ENCODE measurements around the gene CEND1.

The CEND1 gene

DNA sequence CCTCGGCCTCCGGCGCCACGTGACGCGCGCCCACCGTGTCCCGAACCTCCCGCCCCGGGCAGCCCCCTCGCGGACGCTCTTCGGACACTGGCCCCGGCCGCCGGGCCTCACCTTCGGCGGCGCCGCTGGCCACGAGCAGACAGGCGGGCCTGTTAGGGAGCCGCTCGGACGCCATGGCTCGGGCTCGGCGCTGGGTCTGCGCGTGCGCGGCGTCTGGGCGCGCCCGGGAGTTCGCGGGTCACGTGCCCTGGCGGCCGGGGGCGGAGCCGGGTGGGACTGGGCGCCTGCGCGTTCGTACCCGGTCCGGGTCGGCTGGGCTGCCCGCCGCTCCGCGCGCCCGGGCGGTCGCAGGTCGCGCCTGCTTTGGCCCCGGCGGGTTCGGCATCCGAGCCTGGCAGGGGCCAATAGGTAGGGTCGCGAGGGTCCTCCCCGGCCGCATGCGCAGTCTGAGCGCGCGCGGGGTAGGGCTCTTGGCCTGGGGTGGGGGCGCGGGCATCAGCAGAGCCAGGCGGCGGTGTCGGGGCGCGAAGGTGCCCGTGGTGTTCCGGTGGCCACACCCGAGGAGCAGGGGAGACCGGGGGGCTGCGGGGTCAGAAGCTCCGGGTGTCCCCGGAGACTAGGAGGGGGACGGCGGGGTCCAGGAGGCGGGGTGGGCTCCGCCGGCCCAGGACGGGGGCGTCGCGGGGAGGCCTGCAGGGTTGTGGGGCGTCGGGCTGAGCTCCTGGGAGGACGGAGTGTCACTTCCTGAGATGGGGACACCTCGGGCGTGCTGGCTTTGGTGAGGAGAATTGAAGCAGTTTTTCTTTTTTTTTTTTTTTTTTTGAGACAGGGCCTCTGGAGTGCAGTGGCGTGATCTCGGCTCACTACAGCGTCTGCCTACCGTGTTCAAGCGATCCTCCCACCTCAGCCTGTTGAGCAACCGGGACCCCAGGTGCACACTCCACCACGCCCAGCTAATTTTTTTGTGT is 12.3 kb downstream of the CEND1 start, which contains the start of gene GATD1:
Gene GATD1, minus strand, starts transcription at position 200 of the 968 bp plus-strand sequence. Its CDS starts 25 bp downstream, at position 175.
- peak; percentile 64 for DNase-seq

DNA sequence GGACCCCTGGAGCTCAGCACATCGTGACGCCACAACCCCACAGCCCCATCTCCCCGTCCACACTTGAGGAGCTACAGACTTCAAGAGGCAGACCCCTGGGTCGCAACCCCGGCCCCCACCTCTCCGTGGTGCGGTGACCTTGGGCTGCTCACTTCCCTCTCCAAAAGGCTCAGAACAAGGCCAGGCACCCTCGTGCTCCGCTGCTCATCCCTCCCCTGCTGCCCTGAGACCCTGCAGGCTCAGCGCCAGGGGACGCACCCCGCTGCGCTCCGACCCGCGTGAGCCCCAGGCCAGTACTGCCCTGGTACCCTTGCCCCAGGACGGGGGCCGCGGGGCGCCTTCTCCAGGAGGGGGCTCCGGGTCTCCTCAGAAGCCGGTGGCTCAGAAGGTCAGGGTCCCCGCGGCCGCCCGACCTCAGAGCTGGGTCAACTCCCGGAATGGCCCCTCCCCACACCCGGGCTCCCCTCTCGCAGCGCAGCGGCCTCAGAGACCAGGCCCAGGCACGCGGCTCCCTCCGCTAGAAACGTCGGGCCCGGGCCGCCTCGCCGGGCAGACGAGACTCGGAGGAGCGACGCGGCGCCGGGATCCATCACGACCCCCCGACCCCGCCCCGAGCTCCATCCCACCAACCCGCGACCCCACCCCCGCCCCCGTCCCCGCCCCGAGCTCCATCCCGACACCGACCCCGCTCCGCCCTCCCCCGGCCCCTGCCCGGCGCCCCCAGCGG is 13.2 kb downstream of the CEND1 start:
- DNase-seq = no peak

DNA sequence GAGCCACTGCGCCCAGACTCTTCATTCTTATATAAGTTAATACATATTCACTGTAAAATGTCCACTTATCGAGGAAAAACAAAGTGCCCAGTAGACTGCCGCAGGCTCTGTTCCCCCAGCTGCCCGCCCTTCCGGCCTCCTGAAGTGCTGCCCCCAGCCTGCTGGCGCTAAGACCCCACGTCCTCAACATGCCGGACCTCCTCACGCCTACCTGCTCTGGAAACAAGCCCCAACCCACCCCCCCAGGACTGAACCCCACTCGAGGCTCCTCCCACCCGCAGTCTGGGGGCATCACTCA is 13.7 kb downstream of the CEND1 start:
- no peak for DNase-seq

DNA sequence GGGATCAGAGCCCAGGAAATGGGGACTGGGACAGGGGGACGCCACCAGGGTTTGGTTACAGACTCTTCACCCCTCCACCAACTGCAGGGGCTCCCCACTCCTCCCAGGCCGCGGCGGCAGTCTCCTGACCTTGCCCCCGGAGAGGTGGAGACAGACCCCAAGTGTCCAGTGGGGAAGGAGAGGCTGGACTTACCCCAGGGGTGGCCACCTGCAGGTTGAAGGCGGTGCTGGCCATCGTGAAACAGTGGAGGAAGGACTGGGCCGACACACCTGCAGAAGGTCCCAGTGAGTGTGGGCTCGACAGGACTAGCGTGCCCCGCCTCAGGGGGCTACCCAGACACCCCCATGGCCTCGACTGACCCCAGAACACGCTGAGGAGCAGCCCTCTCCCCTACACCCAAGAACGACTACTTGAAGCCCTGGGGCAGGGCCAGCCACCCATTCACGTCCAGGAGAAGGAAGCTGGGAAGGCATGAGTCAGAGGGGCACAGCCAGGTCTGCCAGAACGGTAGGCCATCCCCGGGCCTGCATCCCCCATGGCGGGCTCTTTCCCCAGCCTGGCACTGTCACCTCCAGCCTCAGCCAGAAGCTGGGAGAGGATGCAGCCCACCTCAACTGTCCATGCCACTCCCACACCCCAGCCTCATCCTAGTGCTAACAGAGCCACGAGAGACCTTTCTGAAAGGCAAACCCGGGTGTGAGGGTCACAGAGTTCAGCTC is 14.9 kb downstream of the CEND1 start:
- no peak for DNase-seq

DNA sequence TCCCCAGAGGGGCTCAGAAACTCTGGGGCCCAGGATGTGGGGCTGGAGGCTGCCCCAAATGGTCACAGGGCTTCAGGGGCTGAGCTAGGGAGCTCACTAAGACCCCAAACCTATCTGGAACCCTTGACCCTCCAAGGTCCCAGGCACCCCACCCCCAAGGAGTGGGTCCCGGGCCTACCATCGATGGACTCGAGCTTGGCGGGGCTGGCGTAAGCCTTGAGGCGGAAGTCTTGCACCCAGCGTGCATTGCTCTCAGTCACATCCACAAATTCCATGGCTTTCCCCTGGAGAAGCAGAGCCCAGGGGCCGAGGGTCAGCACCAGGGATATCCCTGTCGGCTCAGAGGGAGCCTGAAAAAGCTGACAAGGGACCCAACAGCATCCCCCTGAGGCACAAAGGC is 16.1 kb downstream of the CEND1 start:
- no peak for DNase-seq

DNA sequence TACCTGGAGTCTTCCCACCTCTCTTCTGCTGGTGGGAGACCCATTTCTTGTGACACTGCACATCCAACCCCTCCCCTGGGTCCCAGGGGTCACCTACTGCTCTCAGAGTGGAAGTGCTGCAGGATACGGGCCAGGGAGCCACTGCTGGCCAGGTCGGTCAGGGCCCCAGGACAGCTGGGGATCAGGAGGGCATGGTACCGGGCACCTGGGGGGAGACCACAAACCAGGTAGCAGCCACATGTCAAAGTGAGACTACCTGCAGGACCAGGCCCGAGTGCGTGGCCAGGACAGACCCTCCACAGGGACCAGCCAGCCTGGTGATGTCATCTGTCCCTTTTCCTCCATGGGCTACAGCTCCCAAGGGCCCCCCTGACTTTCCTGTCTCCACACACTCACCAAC is 16.5 kb downstream of the CEND1 start:
- no peak for DNase-seq

DNA sequence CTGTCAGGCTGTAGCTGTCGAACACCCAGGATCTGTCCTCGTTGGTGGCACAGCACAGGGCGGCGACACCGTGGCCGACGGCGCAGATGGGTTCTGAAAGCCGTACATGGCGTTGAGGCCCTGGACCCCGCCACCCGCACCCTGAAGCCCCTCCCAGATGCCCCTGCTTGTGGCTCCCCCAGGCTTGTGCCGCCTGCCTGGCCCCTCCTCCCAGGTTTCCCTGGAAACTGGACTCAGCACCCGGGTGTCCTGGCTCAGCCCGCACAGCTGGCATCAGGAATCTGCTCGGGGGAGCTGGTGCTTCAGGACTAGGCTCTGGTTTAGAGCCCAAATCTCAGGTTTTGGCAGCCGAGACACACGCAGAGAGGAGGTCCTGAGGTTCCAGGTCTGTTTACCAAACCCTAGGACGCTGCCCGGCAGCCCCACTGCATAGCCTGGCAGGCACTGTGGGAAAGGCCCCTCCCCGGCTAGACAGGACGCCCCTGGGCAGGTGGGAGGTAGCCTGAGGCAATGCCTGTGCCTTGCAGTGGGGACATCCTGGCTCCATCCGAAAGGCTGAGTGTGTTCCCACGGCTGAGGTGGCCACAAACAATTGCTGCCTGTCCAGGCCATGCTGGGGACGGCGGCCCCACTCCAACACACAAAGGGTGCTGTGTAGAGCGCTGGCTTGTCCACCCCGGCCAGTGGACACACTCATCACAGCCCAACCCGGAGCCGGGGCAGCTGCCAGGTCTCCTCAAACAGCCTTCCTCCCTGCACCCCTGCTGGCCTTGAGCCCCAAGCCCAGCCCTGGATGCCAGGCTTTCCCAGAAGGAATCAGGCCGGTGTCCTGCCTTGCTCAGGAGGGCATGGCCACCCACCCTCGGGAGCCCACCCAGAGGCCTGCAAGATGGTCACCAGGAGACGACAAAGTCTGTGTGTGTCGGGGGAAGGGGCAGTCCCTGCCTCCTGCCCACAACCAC is 17.2 kb downstream of the CEND1 start:
- no peak for DNase-seq

DNA sequence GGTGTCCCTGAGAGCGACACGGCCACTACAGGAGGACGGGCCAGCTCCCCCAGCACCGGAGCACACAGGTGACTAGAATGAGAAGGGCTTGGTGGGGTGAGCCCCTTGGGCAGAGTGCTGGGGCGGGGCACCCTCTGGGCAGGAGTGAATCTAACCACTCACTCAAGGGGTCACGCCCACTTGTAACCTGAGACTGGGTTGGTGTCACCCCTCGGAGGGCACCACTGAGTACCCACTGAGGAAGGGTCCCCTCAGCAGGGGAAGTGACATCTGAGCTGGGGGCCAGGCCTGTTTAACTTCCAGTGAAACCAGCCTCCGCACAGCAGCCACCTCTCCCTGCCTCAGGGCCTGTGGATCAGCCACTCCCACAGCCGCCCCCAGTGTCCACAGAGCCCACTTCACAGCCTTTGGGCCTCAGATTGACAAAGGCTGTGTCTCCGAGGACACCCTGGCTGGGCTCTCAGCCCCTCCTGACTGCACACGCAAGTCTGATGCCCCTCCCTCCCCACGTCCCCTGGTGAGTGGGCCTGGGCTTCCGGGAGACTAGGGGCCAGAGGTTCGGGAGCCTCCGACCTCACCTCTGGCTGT is 18.2 kb downstream of the CEND1 start:
- no peak for DNase-seq

DNA sequence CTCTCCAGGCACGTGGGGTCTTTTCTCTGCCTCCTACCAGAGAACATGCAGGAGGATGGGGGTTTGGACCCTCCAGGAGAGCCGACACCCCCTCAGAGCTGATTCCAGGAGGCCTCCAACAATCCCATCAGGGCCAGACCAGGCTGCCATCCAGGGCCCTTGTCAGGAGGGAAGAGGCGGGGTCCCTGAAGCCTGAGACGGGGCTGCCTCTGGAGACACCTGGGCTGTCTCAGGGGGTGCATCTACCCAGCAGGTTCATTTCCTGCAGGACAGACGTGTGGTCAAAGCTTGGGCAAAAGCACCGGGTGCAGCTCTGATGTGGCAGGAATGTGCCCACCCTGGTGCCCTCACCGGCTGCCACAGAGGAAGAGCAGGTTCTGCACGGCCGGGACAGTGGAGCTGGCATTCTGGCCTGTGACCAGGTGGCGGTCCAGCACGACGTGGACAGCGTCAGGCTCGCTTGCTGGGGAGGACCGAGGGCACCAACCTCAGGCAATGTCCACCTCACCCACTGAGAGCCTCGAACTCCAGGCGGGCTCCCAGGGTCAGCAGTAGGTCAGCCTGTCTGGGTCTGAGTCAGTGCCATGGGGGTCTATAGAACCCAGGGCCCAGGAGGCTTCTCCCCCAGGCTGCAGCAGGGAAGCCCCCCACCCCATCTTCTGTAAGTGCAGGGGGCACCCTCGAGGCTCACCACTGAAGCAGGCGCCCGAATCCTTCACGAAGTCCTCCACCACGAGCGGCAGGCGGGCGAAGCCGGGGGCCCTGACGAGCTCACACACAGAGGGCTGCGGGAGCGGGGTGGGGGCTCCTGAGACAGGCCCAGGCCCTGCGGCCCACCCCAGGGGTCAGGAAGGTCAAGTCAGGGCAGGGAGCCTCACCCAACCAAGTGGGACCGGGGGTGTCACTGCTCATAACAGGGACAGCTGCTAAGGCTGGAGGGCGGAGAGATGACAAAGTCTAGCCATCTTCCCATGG is 19.0 kb downstream of the CEND1 start:
- no peak for DNase-seq

DNA sequence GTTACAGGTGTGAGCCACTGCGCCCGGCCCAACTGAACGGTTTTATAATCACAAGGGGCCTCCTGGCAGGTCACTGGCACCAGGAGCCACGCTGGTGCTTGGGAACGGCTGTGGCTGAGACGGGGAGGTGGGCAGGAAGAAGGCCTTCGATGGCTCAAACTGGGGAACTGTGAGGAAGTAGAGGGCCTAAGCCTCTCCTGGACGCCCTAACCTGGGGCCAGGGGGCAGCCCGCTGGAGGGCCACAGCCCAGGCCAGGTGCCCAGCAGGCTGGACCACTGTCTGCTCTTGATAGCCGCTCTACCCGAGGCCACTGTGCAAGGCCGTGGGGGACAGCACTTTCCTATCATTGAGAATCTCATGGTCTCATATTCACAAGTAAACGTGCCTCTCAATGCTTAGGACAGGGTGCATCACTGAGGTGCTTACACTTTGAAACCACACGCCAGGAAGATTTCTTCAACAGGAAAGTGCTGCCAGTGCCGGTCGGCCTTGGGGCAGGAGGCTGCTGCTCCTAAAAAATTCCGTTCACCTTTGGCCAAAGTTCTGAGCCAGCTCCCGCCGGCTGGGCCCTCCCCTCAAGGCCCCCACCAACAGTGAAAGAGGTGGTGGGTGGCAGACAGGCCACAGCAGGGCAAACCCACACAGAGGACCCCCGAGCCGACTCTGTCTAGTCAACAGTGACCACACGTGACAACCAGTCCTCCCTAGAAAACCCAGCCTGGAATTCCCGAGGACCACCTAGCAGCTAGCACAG is 19.8 kb downstream of the CEND1 start:
- no peak for DNase-seq

DNA sequence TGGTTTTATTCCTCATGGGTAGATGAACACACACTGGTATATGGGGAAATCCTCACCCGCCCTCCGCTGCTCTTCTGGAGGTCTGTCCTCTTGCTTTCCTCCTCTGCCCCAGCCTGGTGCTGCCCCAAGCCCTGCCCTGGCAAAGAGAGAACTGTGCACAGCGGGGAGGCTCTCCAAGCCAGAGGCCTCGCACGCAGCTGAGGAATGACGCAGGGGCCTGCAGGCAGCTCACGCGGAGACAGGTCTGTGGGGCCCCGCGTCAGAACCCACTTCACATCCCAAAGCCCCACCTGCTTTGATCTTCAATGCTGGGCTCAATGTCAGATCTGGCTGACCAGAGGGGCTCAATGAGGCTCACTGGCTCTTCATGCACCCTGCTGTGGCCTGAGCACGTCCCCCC is 22.7 kb downstream of the CEND1 start:
- DNase-seq = no peak

DNA sequence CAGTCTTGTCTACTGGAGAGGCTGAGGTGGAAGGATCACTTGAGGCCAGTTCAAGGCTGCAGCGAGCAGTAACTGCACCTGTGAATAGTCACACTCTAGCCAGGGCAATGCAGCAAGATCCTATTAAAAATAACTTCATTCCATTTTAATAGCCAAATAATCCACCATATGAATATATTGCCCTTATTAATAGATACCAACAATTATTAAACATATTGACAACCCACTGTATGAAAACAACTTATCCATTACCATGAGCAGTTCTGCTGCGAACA is 23.0 kb downstream of the CEND1 start:
- no peak for DNase-seq

DNA sequence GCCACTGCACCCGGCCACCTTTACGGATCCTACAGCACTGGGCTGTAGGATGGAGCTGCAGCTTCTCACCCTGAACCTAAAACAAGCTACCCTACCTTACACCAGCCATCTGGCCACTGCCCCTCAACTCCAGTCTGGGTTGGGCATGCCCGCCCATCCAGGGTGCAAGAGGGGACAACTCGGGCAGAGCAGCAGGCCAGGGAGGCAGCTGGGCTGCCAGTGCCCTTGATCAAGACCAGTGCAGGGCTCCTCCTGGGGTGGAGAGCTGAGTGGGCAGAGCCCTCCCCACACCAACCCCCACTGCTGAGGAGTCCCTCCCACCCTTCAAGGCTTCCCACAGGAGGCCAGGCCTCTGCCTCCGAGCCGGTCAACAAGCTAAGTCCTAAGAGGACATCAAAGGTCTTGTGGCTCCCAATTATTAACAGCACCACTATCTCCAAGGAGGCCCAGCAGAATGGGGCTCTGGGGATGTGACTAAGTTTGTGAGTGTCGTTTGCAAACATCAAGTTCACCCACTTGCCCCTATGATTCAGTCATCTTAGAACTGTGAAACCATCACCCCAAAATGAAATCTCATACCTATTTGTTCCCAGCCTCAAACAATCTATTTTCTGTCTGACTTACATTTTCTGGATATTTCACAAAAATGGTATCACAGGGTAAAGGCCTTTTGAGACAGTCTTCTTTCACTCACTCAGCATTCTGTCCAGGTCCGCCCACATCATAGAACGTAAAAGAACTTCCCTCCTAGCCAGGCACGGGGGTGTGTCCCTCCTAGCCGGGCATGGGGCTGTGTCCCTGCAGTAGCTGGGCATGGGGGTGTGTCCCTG is 23.6 kb downstream of the CEND1 start:
- no peak for DNase-seq

DNA sequence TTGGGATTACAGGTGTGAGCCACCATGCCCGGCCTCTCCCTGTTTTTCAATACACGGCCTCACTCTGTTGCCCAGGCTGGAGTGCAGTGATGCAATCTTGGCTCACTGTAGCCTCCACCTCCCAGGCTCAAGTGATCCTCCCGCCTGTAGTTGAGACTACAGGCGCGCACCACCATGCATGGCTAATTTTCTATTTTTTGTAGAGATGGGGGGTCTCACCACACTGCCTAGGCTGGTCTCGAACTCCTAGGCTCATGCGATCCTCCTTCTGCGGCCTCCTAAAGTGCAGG is 24.1 kb downstream of the CEND1 start:
- no peak for DNase-seq

DNA sequence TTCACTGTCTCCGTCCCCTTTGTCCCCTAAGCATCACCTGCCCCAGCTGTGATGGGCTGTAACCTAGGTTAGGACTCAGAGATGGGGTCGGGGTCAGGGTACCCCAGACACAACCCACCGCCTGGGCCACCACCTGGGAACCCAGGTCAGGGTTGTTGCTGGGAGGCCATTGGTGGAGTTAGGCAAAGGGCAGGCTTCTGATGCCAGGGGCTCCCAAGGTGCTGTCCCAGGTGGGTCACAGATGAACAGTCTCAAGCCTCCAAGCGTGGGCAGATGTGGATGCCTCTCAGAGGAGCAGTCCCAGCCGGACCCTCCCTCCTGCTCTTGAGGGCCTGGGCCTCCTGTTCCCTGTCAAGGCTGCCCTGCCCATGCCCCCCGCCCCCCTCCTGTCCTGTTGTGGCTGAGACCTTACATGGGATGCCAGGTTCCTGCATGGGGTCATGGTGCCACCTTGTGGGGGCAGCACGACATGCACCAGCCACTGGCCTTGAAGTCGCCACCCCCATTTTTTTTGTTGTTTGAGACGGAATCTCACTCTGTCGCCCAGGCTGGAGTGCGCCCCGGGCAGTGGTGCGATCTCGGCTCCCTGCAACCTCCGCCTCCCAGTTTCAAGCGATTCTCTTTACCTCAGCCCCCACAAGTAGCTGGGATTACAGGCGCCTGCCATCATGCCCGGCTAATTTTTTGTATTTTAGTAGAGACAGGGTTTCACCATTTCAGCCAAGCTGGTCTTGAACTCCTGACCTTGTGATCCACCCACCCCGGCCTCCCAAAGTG is 24.7 kb downstream of the CEND1 start:
- peak; percentile 16 for DNase-seq

DNA sequence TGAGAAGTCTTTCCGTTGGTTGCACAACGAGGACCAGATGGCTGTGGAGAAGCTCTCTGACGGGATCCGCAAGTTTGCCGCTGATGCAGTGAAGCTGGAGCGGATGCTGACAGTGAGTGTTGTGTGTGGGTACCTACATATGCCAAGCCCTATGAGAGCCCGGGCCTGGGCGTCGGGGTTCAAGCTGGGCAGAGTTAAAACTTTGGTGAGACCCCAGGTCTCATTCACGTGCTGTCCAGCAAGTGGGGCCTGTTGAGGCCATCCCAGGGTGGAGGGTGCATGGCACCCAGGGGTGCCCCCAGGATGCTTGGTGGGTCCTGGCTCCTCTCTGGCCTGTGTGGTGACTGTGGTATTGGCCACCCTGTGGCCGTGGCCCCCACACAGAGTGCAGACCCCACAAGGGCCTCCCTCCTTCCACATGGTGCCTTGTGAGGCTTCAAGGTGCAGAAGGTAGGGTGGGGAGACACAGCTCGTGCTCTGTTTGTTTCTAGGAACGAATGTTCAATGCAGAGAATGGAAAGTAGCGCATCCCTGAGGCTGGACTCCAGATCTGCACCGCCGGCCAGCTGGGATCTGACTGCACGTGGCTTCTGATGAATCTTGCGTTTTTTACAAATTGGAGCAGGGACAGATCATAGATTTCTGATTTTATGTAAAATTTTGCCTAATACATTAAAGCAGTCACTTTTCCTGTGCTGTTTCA is 25.4 kb downstream of the CEND1 start:
- no peak for DNase-seq

DNA sequence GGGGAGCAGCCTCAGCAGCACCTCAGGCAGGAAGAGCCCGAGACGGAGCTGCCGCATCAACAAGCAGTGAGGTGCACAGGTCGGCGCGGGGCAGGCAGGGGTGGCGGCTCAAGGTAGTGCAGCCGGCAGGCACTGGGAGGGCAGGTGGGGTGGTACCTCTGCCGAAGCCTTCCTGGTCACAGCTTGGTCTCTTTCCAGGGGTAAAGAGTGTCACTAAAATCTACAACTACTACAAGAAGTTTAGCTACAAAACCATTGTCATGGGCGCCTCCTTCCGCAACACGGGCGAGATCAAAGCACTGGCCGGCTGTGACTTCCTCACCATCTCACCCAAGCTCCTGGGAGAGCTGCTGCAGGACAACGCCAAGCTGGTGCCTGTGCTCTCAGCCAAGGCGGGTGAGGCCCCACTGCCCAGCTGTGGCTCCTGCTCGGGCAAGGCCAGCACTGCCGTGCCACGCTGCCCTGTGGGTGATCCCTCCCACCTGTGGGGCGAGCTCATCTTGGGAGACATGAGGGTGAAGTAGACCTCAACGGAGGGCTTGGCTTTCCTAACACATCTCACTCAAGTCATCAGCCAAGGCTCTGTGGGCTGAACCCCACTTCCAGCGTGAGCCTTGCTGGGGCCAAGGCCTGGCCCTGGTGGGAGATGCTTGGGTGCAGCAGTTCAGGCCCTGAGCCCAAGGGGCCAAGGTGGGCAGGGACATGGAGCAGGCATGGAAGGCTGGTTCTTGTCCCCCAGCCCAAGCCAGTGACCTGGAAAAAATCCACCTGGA is 26.2 kb downstream of the CEND1 start:
- DNase-seq = no peak
